K562 (cell line): ENCODE results near the gene PIK3R2. TPM values are rescaled to one million over a fixed set of nuclear protein-coding genes. Genes with fewer than 3 reads are reported as not detected.

ENCODE experiments used
- ATAC-seq: fragments of 200-7000 bp; cut with Tn5 transposase; 3 replicates; pipeline ENCODE4 v1.9.1; 2020; ENCODE audit warnings: moderate library complexity
- BruUV-seq: library from RNA; stranded (reverse); fragments of 400-500 nt; replicated peaks from 2 replicates; lab custom pipeline; 2021; lab: Mats Ljungman, UMichigan
- CTCF ChIA-PET: fragments of 300-600 bp; formaldehyde crosslinking; extraction: SDS; loops from one replicate; lab custom pipeline; 2021; ENCODE audit warnings: low intra/inter-chr PET ratio; lab: Yijun Ruan, JAX
- POLR2A ChIA-PET: fragments of 300-600, 350-650 bp; sonication (Branson Sonifier 250); formaldehyde crosslinking; extraction: SDS; loops from one replicate; lab custom pipeline; 2021; ENCODE audit warnings: antibody characterized with exemption, inconsistent platforms; lab: Yijun Ruan, JAX
- DNase-seq, 4 experiments: peaks; one replicate each; pipeline versions ENCODE4 v3.0.0 to v3.0.0-alpha.2; 2011 to 2018; ENCODE audit warnings: low spot score in 3 of 4, mixed read lengths in 3 of 4; ENCODE audit errors: extremely low read depth in 1 of 4
- FAIRE-seq: peaks from 2 replicates; lab custom pipeline; 2011; peaks lifted over from hg19 to GRCh38; lab: Jason Lieb, UNC
- H2AFZ ChIP-seq: 2 replicates; pipeline ENCODE4 v1.6.0; 2011; ENCODE audit warnings: low read depth, low read length, control low read depth, inconsistent platforms
- H3K27ac ChIP-seq: fragments of 200-600 bp; 3 replicates; pipeline ENCODE4 v1.8.0; 2011; ENCODE audit warnings: low read depth, mild to moderate bottlenecking, control low read depth, inconsistent platforms, low read length, moderate library complexity, mixed read lengths; ENCODE audit errors: extremely low read depth
- H3K27me3 ChIP-seq, 2 experiments: fragments of 300-600 bp in 1 of 2; 2 replicates in 1 of 2; 3 replicates in 1 of 2; pipeline versions ENCODE4 v1.6.0 to v1.8.0; 2011; ENCODE audit warnings: inconsistent platforms in 2 of 2, low read length in 2 of 2, mild to moderate bottlenecking in 1 of 2, mixed read lengths in 1 of 2, moderate library complexity in 1 of 2; ENCODE audit not compliant: control insufficient read depth in 2 of 2, insufficient read depth in 2 of 2
- H3K36me3 ChIP-seq: fragments of 300-600 bp; 3 replicates; pipeline ENCODE4 v1.8.0; 2011; ENCODE audit warnings: mild to moderate bottlenecking, low read length, inconsistent platforms; ENCODE audit not compliant: control insufficient read depth, insufficient read depth
- H3K4me1 ChIP-seq, 2 experiments: fragments of 200-600 bp in 1 of 2; replicated peaks in 1 of 2; 2 replicates in 1 of 2; 3 replicates in 1 of 2; pipeline versions ENCODE4 v1.5.1 to v1.8.0; 2011; ENCODE audit warnings: inconsistent platforms in 2 of 2, low read length in 2 of 2, mild to moderate bottlenecking in 1 of 2, mixed read lengths in 1 of 2, moderate library complexity in 1 of 2; ENCODE audit not compliant: control insufficient read depth in 2 of 2, insufficient read depth in 2 of 2
- H3K4me2 ChIP-seq: 2 replicates; pipeline ENCODE4 v1.6.1; 2011; ENCODE audit warnings: low read length, control low read depth, inconsistent platforms, mixed read lengths; ENCODE audit not compliant: insufficient read depth
- H3K4me3 ChIP-seq: fragments of 200-600 bp; sonication (generic), shearing (Covaris generic); 2 replicates; pipeline ENCODE4 v1.5.1; 2016; ENCODE audit warnings: control low read depth, inconsistent platforms
- H3K79me2 ChIP-seq: fragments of 200-600 bp; 3 replicates; pipeline ENCODE4 v1.8.0; 2011; ENCODE audit warnings: low read length, inconsistent platforms; ENCODE audit not compliant: control insufficient read depth, insufficient read depth
- H3K9ac ChIP-seq, 2 experiments: 2 replicates each; pipeline versions ENCODE4 v1.6.0 to v1.6.1; 2011; ENCODE audit warnings: low read depth in 2 of 2, low read length in 2 of 2, control low read depth in 1 of 2, inconsistent platforms in 1 of 2, mild to moderate bottlenecking in 1 of 2, mixed read lengths in 1 of 2; ENCODE audit not compliant: insufficient read depth in 1 of 2
- H3K9me1 ChIP-seq: one replicate; pipeline ENCODE4 v1.6.0; 2011; ENCODE audit warnings: inconsistent platforms, mild to moderate bottlenecking, low read length, moderate library complexity; ENCODE audit not compliant: control insufficient read depth, insufficient read depth
- H3K9me3 ChIP-seq: replicated peaks from 2 replicates; pipeline ENCODE4 v1.5.1; 2011; ENCODE audit warnings: low read depth, low read length, inconsistent platforms; ENCODE audit not compliant: control insufficient read depth, insufficient read depth
- H4K20me1 ChIP-seq: replicated peaks from 2 replicates; pipeline ENCODE4 v1.6.1; 2011; ENCODE audit warnings: low read length, inconsistent platforms, mixed read lengths; ENCODE audit not compliant: control insufficient read depth, insufficient read depth
- ESRRA ChIP-seq: fragments of 450-650 bp; IDR thresholded peaks from 2 replicates; pipeline ENCODE4 v1.6.1; 2014; ENCODE audit warnings: low read depth, mild to moderate bottlenecking, moderate library complexity, borderline replicate concordance
- HCFC1 ChIP-seq: IDR thresholded peaks from 2 replicates; pipeline ENCODE4 v1.6.1; 2012; ENCODE audit warnings: low read depth, low read length, improper control_type of control experiment
- LCOR ChIP-seq: sonication (generic); formaldehyde crosslinking; IDR thresholded peaks from 2 replicates; pipeline ENCODE4 v1.8.0; 2022; ENCODE audit warnings: mild to moderate bottlenecking, missing genetic modification reagents
- MAFK ChIP-seq: IDR thresholded peaks from 2 replicates; pipeline ENCODE4 v1.6.1; 2011; ENCODE audit warnings: low read length, improper control_type of control experiment
- PHF21A ChIP-seq: fragments of 450-650 bp; IDR thresholded peaks from 2 replicates; pipeline ENCODE4 v1.6.1; 2017; ENCODE audit warnings: low read depth, borderline replicate concordance
- SIRT6 ChIP-seq: IDR thresholded peaks from one replicate; pipeline ENCODE4 v1.6.1; 2012; ENCODE audit warnings: low read depth, mild to moderate bottlenecking, control low read depth, inconsistent platforms, low read length, moderate library complexity
- TCF7 ChIP-seq: sonication (generic); IDR thresholded peaks from 2 replicates; pipeline ENCODE4 v1.6.1; 2016; ENCODE audit warnings: antibody characterized with exemption, borderline replicate concordance
- ZBTB8A ChIP-seq: fragments of 450-650 bp; IDR thresholded peaks from 2 replicates; pipeline ENCODE4 v1.6.1; 2018; ENCODE audit warnings: mild to moderate bottlenecking, moderate library complexity; ENCODE audit not compliant: partially characterized antibody
- ZEB2 ChIP-seq: fragments of 450-650 bp; IDR thresholded peaks from 2 replicates; pipeline ENCODE4 v1.6.1; 2016
- ZNF436 ChIP-seq: fragments of 250-450, 450-650 bp; sonication (Bioruptor Pico); formaldehyde crosslinking; IDR thresholded peaks from 2 replicates; pipeline ENCODE4 v1.7.0; 2020; ENCODE audit warnings: mild to moderate bottlenecking
- in situ Hi-C: fragments of 300-500 bp; cut with MboI; formaldehyde crosslinking; loops from 4 replicates; pipeline ENCODE4 v1.15.0; 2018; ENCODE audit warnings: inconsistent platforms, mixed read lengths
- intact Hi-C: fragments of 100-400 bp; cut with micrococcal nuclease; formaldehyde crosslinking; loops from 2 replicates; pipeline ENCODE4 v1.14.2; 2022
- polyA plus RNA-seq, 8 experiments: library from polyadenylated mRNA; depleted of rRNA in 4 of 8; stranded (reverse) in 5 of 8; unstranded in 3 of 8; fragments of >200 nt; fragmentation: Nextera tagmentation in 2 of 8; fragmentation: Illumina TruSeq in 1 of 8; extraction: Ambion mirVana in 2 of 8; extraction: Trizol in 1 of 8; gene quantifications; 2 replicates each; pipeline versions ENCODE4 v1.2.1 to v1.2.3, GENCODE V29; 2011 to 2014; ENCODE audit warnings: inconsistent platforms in 1 of 8, missing spikeins in 1 of 8
- total RNA-seq, 7 experiments: library from RNA; depleted of rRNA in 6 of 7; stranded (reverse); fragments of >200 nt in 6 of 7; fragmentation: Illumina TruSeq in 2 of 7; extraction: Trizol in 2 of 7; gene quantifications; 2 replicates each; pipeline versions ENCODE4 v1.2.1 to v1.2.3, GENCODE V29; 2011 to 2021; ENCODE audit warnings: low replicate concordance in 1 of 7
- TF ChIP-seq, protein P1 (sequence below): fragments of 450-650 bp; formaldehyde crosslinking; IDR thresholded peaks from 2 replicates; pipeline ENCODE4 v1.4.0; 2022; ENCODE audit warnings: mild to moderate bottlenecking, moderate library complexity

PIK3R2 gene
- total and polyA plus RNA-seq, 9 of the 15 experiments (the other 6 are each of a cell fraction or from before 2014, with no cell fraction given), result 0.39 to 37.9 (median 5.3) TPM

- TF ChIP-seq ZEB2 (no peak), MAFK (no peak), PHF21A (no peak), ZBTB8A (no peak), LCOR (CRISPR knock-in tag) (no peak), HCFC1 (no peak), TCF7 (no peak), ESRRA (no peak), SIRT6 (no peak), ZNF436 (CRISPR knock-in tag) (no peak)
- TF ChIP-seq, protein P1, sequence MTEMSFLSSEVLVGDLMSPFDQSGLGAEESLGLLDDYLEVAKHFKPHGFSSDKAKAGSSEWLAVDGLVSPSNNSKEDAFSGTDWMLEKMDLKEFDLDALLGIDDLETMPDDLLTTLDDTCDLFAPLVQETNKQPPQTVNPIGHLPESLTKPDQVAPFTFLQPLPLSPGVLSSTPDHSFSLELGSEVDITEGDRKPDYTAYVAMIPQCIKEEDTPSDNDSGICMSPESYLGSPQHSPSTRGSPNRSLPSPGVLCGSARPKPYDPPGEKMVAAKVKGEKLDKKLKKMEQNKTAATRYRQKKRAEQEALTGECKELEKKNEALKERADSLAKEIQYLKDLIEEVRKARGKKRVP, result no peak
- TF ChIP-seq, all 486 proteins: peak for 0
- intact Hi-C loops, result no loop called here
- no peak overlapping the region for H3K9ac ChIP-seq
- peaks cover 0 to 17% of the 10 kb centered on the region in 2 experiments; a peak in 2 of 5 replicates for H3K4me1 ChIP-seq
- ChIA-PET CTCF (no interaction called here), POLR2A (interaction anchor here (0.6 to 1.2 kb wide), 3 partner anchors 9 to 93 kb away, joined by 3 read pairs; partner anchors contain the start of gene MPV17L2)
- H3K36me3 ChIP-seq, result peaks cover 5% of the 10 kb centered on the region; the same call in 1 of the 3 replicates
- H3K4me2 ChIP-seq, result no peak overlapping the region
- BruUV-seq, result no TSS peak
- no peaks in the 10 kb centered on the region for H4K20me1 ChIP-seq
- no peak overlapping the region for H3K27ac ChIP-seq
- in situ Hi-C loops, result no loop called here
- DNase-seq (no peak), FAIRE-seq (no peak), ATAC-seq (no peak)
- H3K9me1 ChIP-seq, result no peaks in the 10 kb centered on the region
- no peaks in the 10 kb centered on the region for H3K79me2 ChIP-seq
- no peaks in the 10 kb centered on the region for H3K27me3 ChIP-seq
- no peaks in the 10 kb centered on the region for H3K9me3 ChIP-seq
- H2AFZ ChIP-seq, result no peak overlapping the region
- H3K4me3 ChIP-seq, result no peak overlapping the region
These were observed 30.6 kb downstream of the PIK3R2 start for GRCh38 chr19:18183529-18183928.
